ENCODE measurements around the gene NR3C1.

The NR3C1 gene

DNA sequence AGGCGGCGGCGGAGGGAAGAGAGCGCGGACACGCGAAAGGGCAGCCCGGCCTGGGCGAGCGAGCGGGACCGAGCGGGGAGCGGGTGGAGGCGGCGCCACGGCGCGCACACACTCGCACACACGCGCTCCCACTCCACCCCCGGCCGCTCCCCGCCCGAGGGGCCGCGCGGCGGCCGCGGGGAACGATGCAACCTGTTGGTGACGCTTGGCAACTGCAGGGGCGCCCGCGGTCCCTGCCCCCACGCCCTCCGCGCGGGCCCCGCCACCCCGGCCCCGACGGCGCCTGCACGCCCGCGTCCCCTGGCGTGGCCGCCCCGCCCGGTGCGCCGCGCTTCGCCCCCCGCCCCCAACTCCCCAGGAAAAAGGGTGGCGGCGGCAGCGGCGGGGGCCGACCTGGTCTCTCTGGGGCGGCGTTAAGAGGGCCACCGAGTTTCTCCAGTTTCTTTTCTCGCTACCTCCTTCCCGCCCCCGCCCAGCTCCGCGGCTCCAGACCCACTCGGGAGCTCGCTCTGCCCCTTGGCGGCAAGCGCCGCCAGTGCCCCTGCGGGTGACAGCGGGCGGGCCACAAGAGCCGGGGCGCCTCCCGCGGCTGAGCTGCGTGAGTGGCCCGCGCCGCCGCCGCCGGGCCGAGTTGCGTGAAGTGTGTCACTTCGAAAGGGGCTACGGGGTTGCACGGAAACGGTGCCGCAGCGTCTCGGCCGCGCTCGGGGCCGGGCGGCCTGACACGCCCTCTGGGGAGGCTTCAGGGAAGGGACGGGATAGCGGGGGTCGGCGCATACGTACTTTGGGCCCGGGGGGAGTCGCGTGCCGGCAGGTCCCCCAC lies at the start of gene NR3C1:
TSS of gene NR3C1 (minus strand) at position 94 of the 823 bp plus-strand sequence. CDS start 2,847 bp downstream, outside the sequence.
- peak; percentile 66 for DNase-seq (ENCODE audit: extremely low spot score)
- ChIA-PET POLR2A (interaction anchor here (0.8 to 2.0 kb wide), 16 partner anchors 14 to 744 kb away, joined by 3 to 7 read pairs (median 4); no protein-coding TSS in a partner anchor), CTCF (interaction anchor here (0.6 to 1.6 kb wide), 5 partner anchors 43 to 599 kb away, joined by 3 to 5 read pairs (median 3); no protein-coding TSS in a partner anchor)
- TF ChIP-seq TARDBP (IDR thresholded peaks at IDR 0.05): no peak
- no peak for TF ChIP-seq FOXM1 (IDR thresholded peaks at IDR 0.05; ENCODE audit: borderline replicate concordance)
- no peak for TF ChIP-seq ELF4 (IDR thresholded peaks at IDR 0.05)
- TF ChIP-seq ARNT (IDR thresholded peaks at IDR 0.05): no peak
- no peak for TF ChIP-seq FOXA1 (IDR thresholded peaks at IDR 0.05)
- no peak for TF ChIP-seq LEF1 (IDR thresholded peaks at IDR 0.05; ENCODE audit: borderline replicate concordance)
- no peak for TF ChIP-seq SP1 (IDR thresholded peaks at IDR 0.05)
- TF ChIP-seq BHLHE40 (IDR thresholded peaks at IDR 0.05; ENCODE audit: borderline replicate concordance): no peak
- TF ChIP-seq ZNF384 (IDR thresholded peaks at IDR 0.05): no peak
- TF ChIP-seq, protein P1, sequence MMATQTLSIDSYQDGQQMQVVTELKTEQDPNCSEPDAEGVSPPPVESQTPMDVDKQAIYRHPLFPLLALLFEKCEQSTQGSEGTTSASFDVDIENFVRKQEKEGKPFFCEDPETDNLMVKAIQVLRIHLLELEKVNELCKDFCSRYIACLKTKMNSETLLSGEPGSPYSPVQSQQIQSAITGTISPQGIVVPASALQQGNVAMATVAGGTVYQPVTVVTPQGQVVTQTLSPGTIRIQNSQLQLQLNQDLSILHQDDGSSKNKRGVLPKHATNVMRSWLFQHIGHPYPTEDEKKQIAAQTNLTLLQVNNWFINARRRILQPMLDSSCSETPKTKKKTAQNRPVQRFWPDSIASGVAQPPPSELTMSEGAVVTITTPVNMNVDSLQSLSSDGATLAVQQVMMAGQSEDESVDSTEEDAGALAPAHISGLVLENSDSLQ (IDR thresholded peaks at IDR 0.05): no peak
- TF ChIP-seq CTBP1 (IDR thresholded peaks at IDR 0.05; ENCODE audit: borderline replicate concordance): no peak
- no peak for TF ChIP-seq L3MBTL2 (conservative IDR thresholded peaks at IDR 0.05)
- no peak for TF ChIP-seq HDGF (IDR thresholded peaks at IDR 0.05; ENCODE audit: borderline replicate concordance)
- TF ChIP-seq FOXK2 (IDR thresholded peaks at IDR 0.05): no peak

GRCh38 chr5:143449772-143450171 lies 46.3 kb upstream of the NR3C1 start:
- ChIA-PET POLR2A (interaction anchor here (0.8 kb wide), 1 partner anchor 45 kb away, joined by 3 read pairs; no protein-coding TSS in a partner anchor), CTCF (no interaction called here)
- TF ChIP-seq SUZ12 (IDR thresholded peaks at IDR 0.05) (no peak), ELF4 (IDR thresholded peaks at IDR 0.05) (no peak), CTBP1 (IDR thresholded peaks at IDR 0.05; ENCODE audit: borderline replicate concordance) (no peak)
- DNase-seq (ENCODE audit: extremely low spot score): no peak

DNA sequence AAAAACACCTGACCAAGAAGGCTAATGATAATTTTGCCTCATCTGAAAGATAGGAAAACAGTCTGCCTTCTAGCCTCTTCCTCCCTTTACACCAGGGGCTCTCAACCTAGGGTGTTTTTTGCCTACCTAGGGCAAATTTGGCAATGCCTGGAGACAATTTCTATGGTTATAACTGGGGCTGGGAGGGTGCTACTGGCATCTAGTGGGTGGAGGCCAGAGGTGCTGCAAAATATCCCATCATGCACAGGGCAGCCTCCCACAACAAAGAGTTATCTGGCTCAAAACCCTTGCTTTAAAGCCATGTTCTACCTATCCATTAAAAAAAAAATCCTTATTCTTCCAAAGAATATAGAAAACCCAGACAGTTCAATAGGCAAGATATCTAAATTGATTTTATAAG lies 45.0 kb upstream of the NR3C1 start:
- POLR2A ChIA-PET: no interaction called here
- DNase-seq (ENCODE audit: extremely low spot score): no peak
- TF ChIP-seq FOXA1 (IDR thresholded peaks at IDR 0.05): no peak
- TF ChIP-seq FOXM1 (IDR thresholded peaks at IDR 0.05; ENCODE audit: borderline replicate concordance): no peak
- no peak for TF ChIP-seq ELF4 (IDR thresholded peaks at IDR 0.05)
- TF ChIP-seq HDGF (IDR thresholded peaks at IDR 0.05; ENCODE audit: borderline replicate concordance): no peak
- no peak for TF ChIP-seq SP1 (IDR thresholded peaks at IDR 0.05)
- TF ChIP-seq, protein P1 (IDR thresholded peaks at IDR 0.05): no peak
- TF ChIP-seq L3MBTL2 (conservative IDR thresholded peaks at IDR 0.05): no peak
- TF ChIP-seq BHLHE40 (IDR thresholded peaks at IDR 0.05; ENCODE audit: borderline replicate concordance): no peak
- TF ChIP-seq TARDBP (IDR thresholded peaks at IDR 0.05): no peak
- TF ChIP-seq LEF1 (IDR thresholded peaks at IDR 0.05; ENCODE audit: borderline replicate concordance): no peak
- TF ChIP-seq NFRKB (IDR thresholded peaks at IDR 0.05): no peak
- no peak for TF ChIP-seq FOXK2 (IDR thresholded peaks at IDR 0.05)
- no peak for TF ChIP-seq CTBP1 (IDR thresholded peaks at IDR 0.05; ENCODE audit: borderline replicate concordance)
- TF ChIP-seq ZNF384 (IDR thresholded peaks at IDR 0.05): no peak
- no peak for TF ChIP-seq ARNT (IDR thresholded peaks at IDR 0.05)
- no peak for TF ChIP-seq SUZ12 (IDR thresholded peaks at IDR 0.05)
- CTCF ChIA-PET: no interaction called here

GRCh38 chr5:143447983-143448382 lies 44.5 kb upstream of the NR3C1 start:
- POLR2A ChIA-PET: no interaction called here
- no peak for TF ChIP-seq HDGF (IDR thresholded peaks at IDR 0.05; ENCODE audit: borderline replicate concordance)
- DNase-seq (ENCODE audit: extremely low spot score): no peak
- CTCF ChIA-PET: no interaction called here

DNA sequence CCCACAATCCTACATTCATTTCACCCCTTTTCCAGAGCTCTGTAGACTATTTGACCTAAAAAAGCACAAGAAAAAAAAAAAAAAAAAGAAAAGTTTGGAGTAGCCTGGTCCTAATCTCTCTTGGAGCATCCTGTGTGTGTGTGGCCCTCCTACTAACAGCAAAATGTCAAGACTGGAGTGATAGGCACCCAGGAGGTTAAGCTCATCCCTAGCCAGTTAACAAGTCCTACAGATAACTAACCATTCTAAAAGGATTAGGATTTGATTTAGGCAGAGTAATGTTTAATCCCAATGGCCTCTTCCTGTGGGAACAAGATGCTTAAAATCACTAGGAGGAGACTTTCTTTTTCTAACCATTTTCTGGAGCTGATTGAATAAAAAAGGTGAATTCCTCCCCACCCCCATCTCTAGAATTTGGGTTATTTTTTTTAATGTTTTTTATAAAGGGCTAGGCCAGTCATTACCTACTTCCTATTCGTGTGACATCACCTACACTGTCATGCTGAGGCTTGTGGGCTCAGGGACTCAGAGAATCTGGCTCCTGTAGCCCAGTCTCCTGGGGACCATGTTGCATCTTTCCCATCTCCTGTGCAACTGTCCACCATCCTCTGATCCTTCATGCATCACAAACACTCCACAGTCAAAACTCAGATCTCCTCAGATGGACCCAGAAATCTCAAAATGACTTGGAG lies 43.2 kb upstream of the NR3C1 start:
- CTCF ChIA-PET: interaction anchor here (0.6 to 1.0 kb wide), 2 partner anchors 12 to 238 kb away, joined by 3 to 4 read pairs; no protein-coding TSS in a partner anchor
- POLR2A ChIA-PET: no interaction called here
- no peak for TF ChIP-seq SUZ12 (IDR thresholded peaks at IDR 0.05)
- TF ChIP-seq HDGF (IDR thresholded peaks at IDR 0.05; ENCODE audit: borderline replicate concordance): no peak
- no peak for TF ChIP-seq TARDBP (IDR thresholded peaks at IDR 0.05)
- no peak for TF ChIP-seq NFRKB (IDR thresholded peaks at IDR 0.05)
- no peak for TF ChIP-seq FOXA1 (IDR thresholded peaks at IDR 0.05)
- no peak for TF ChIP-seq L3MBTL2 (conservative IDR thresholded peaks at IDR 0.05)
- no peak for TF ChIP-seq SP1 (IDR thresholded peaks at IDR 0.05)
- no peak for TF ChIP-seq ARNT (IDR thresholded peaks at IDR 0.05)
- DNase-seq (ENCODE audit: extremely low spot score): no peak

GRCh38 chr5:143445776-143446175 lies 42.3 kb upstream of the NR3C1 start:
- POLR2A ChIA-PET: no interaction called here
- DNase-seq (ENCODE audit: extremely low spot score): no peak
- no peak for TF ChIP-seq ARNT (IDR thresholded peaks at IDR 0.05)
- TF ChIP-seq, protein P1 (IDR thresholded peaks at IDR 0.05): no peak
- TF ChIP-seq FOXA1 (IDR thresholded peaks at IDR 0.05): no peak
- no peak for TF ChIP-seq LEF1 (IDR thresholded peaks at IDR 0.05; ENCODE audit: borderline replicate concordance)
- no peak for TF ChIP-seq NFRKB (IDR thresholded peaks at IDR 0.05)
- no peak for TF ChIP-seq ZNF384 (IDR thresholded peaks at IDR 0.05)
- no peak for TF ChIP-seq SUZ12 (IDR thresholded peaks at IDR 0.05)
- no peak for TF ChIP-seq FOXM1 (IDR thresholded peaks at IDR 0.05; ENCODE audit: borderline replicate concordance)
- TF ChIP-seq SP1 (IDR thresholded peaks at IDR 0.05): no peak
- no peak for TF ChIP-seq ELF4 (IDR thresholded peaks at IDR 0.05)
- no peak for TF ChIP-seq BHLHE40 (IDR thresholded peaks at IDR 0.05; ENCODE audit: borderline replicate concordance)
- no peak for TF ChIP-seq TARDBP (IDR thresholded peaks at IDR 0.05)
- no peak for TF ChIP-seq L3MBTL2 (conservative IDR thresholded peaks at IDR 0.05)
- TF ChIP-seq HDGF (IDR thresholded peaks at IDR 0.05; ENCODE audit: borderline replicate concordance): no peak
- no peak for TF ChIP-seq FOXK2 (IDR thresholded peaks at IDR 0.05)
- no peak for TF ChIP-seq CTBP1 (IDR thresholded peaks at IDR 0.05; ENCODE audit: borderline replicate concordance)
- CTCF ChIA-PET: no interaction called here

Measured in HEK293T (cell line).